ENCODE measurements around the gene PLCB3. TPM values are rescaled to one million over a fixed set of nuclear protein-coding genes. Genes with fewer than 3 reads are reported as not detected.

The PLCB3 gene
- total RNA-seq, 1 donor from 2014 or later = 48.7 TPM

- Mint-ChIP-seq H3K4me3 (ENCODE audit: unreplicated experiment) (no peak overlapping the region), H3K4me1 (ENCODE audit: low read depth, unreplicated experiment) (peaks cover 2% of the 10 kb centered on the region), H3K27ac (ENCODE audit: unreplicated experiment) (peak overlapping the region; percentile 53), H3K27me3 (ENCODE audit: low read depth, unreplicated experiment) (no peaks in the 10 kb centered on the region), H3K36me3 (ENCODE audit: low read depth, unreplicated experiment) (peaks cover 11% of the 10 kb centered on the region), H3K9me3 (ENCODE audit: unreplicated experiment) (no peaks in the 10 kb centered on the region)
- TF ChIP-seq, protein P1, sequence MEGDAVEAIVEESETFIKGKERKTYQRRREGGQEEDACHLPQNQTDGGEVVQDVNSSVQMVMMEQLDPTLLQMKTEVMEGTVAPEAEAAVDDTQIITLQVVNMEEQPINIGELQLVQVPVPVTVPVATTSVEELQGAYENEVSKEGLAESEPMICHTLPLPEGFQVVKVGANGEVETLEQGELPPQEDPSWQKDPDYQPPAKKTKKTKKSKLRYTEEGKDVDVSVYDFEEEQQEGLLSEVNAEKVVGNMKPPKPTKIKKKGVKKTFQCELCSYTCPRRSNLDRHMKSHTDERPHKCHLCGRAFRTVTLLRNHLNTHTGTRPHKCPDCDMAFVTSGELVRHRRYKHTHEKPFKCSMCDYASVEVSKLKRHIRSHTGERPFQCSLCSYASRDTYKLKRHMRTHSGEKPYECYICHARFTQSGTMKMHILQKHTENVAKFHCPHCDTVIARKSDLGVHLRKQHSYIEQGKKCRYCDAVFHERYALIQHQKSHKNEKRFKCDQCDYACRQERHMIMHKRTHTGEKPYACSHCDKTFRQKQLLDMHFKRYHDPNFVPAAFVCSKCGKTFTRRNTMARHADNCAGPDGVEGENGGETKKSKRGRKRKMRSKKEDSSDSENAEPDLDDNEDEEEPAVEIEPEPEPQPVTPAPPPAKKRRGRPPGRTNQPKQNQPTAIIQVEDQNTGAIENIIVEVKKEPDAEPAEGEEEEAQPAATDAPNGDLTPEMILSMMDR (IDR thresholded peaks at IDR 0.05; ENCODE audit: insufficient read depth, low read depth, low read length) = no peak
- no peak for TF ChIP-seq EZH2 (IDR thresholded peaks at IDR 0.05; ENCODE audit: insufficient read depth, low read length)
- H3K9me3 ChIP-seq (ENCODE audit: insufficient read depth, low read depth, low read length) = no peaks in the 10 kb centered on the region
- peak overlapping the region; percentile 56 for H3K27ac ChIP-seq (ENCODE audit: low read depth, low read length)
- no peak overlapping the region for H3K4me3 ChIP-seq (ENCODE audit: insufficient read depth, low read depth, low read length)
- no peaks in the 10 kb centered on the region for H3K27me3 ChIP-seq (ENCODE audit: insufficient read depth, low read length)
- no peak for FAIRE-seq
- no peak overlapping the region for H2AFZ ChIP-seq (ENCODE audit: low read depth, low read length)
- peak overlapping the region; percentile 14 for H3K9ac ChIP-seq (ENCODE audit: low read length)
- DNase-seq (ENCODE audit: low read depth) = peak; percentile 30
- H3K36me3 ChIP-seq (ENCODE audit: insufficient read depth, low read length) = no peaks in the 10 kb centered on the region
- H3K4me2 ChIP-seq (ENCODE audit: low read length) = peak overlapping the region; percentile 36
- peaks cover 8% of the 10 kb centered on the region for H3K4me1 ChIP-seq (ENCODE audit: insufficient read depth, low read length)
- H4K20me1 ChIP-seq (ENCODE audit: insufficient read depth, low read length) = no peaks in the 10 kb centered on the region
- H3K79me2 ChIP-seq (ENCODE audit: insufficient read depth, low read length) = peaks cover 4% of the 10 kb centered on the region
These were observed 25.5 kb downstream of the PLCB3 start for GRCh38 chr11:64276653-64277431.

GRCh38 chr11:64278576-64279190, 27.4 kb downstream of the PLCB3 start:
- Histone ChIP-seq H3K79me2 (ENCODE audit: insufficient read depth, low read length) (peaks cover 8% of the 10 kb centered on the region), H3K27me3 (ENCODE audit: insufficient read depth, low read length) (no peaks in the 10 kb centered on the region), H4K20me1 (ENCODE audit: insufficient read depth, low read length) (no peaks in the 10 kb centered on the region), H3K4me1 (ENCODE audit: insufficient read depth, low read length) (peaks cover 5% of the 10 kb centered on the region), H3K36me3 (ENCODE audit: insufficient read depth, low read length) (no peaks in the 10 kb centered on the region), H3K9me3 (ENCODE audit: insufficient read depth, low read depth, low read length) (no peaks in the 10 kb centered on the region), H3K9ac (ENCODE audit: low read length) (no peak overlapping the region), H3K27ac (ENCODE audit: low read depth, low read length) (no peak overlapping the region), H3K4me2 (ENCODE audit: low read length) (no peak overlapping the region), H3K4me3 (ENCODE audit: insufficient read depth, low read depth, low read length) (no peak overlapping the region), H2AFZ (ENCODE audit: low read depth, low read length) (no peak overlapping the region)
- Mint-ChIP-seq H3K27ac (ENCODE audit: unreplicated experiment) (no peak overlapping the region), H3K4me1 (ENCODE audit: low read depth, unreplicated experiment) (no peaks in the 10 kb centered on the region), H3K9me3 (ENCODE audit: unreplicated experiment) (no peaks in the 10 kb centered on the region), H3K27me3 (ENCODE audit: low read depth, unreplicated experiment) (no peaks in the 10 kb centered on the region), H3K4me3 (ENCODE audit: unreplicated experiment) (no peak overlapping the region), H3K36me3 (ENCODE audit: low read depth, unreplicated experiment) (peaks cover 11% of the 10 kb centered on the region)
- TF ChIP-seq, protein P1 (IDR thresholded peaks at IDR 0.05; ENCODE audit: insufficient read depth, low read depth, low read length) = no peak
- no peak for TF ChIP-seq EZH2 (IDR thresholded peaks at IDR 0.05; ENCODE audit: insufficient read depth, low read length)
- no peak for DNase-seq (ENCODE audit: low read depth)
- no peak for FAIRE-seq

Data from astrocyte (in vitro differentiated cells and primary cell).